B cell (primary cell): ENCODE measurements around the gene RGS19. TPM values are rescaled to one million over a fixed set of nuclear protein-coding genes. Genes with fewer than 3 reads are reported as not detected.

Experiments
- ATAC-seq: fragments of 200-7000 bp; cut with Tn5 transposase; one replicate; pipeline ENCODE4 v1.10.0; 2021; ENCODE audit warnings: low read depth, mild to moderate bottlenecking, moderate number of reproducible peaks, moderate library complexity
- CTCF ChIA-PET: fragments of 350-600 bp; sonication (Branson Sonifier 250); formaldehyde crosslinking; loops from one replicate; lab custom pipeline; 2021; ENCODE audit warnings: antibody characterized with exemption, inconsistent platforms; lab: Charles Lee
- POLR2A ChIA-PET: fragments of 350-600 bp; sonication (Branson Sonifier 250); formaldehyde crosslinking; loops from one replicate; lab custom pipeline; 2021; ENCODE audit warnings: antibody characterized with exemption; lab: Charles Lee
- DNase-seq: peaks from one replicate; pipeline ENCODE4 v3.0.0; 2013
- H2AFZ ChIP-seq: 2 replicates; pipeline ENCODE4 v1.6.1; 2012; ENCODE audit warnings: mild to moderate bottlenecking, low read depth, low read length; ENCODE audit not compliant: insufficient read depth, poor library complexity, severe bottlenecking
- H3K27ac ChIP-seq, 2 donors: 1 replicate in 1 of 2; 2 replicates in 1 of 2; pipeline ENCODE4 v1.5.1; 2012 to 2013; ENCODE audit warnings: low read length in 2 of 2, mild to moderate bottlenecking in 2 of 2, moderate library complexity in 1 of 2
- H3K27me3 ChIP-seq, 4 experiments: fragments of 200-600 bp in 1 of 4; sonication (generic) in 1 of 4; replicated peaks in 1 of 4; 1 replicate in 2 of 4; 2 replicates in 2 of 4; pipeline versions ENCODE4 v1.6.1 to v1.7.0; 2013 to 2016; ENCODE audit warnings: low read length in 3 of 4, mild to moderate bottlenecking in 2 of 4, mixed read lengths in 1 of 4, moderate library complexity in 1 of 4; ENCODE audit not compliant: insufficient read depth in 4 of 4, control insufficient read depth in 3 of 4; ENCODE audit errors: control extremely low read depth in 1 of 4
- H3K36me3 ChIP-seq, 2 experiments: replicated peaks in 1 of 2; 1 replicate in 1 of 2; 2 replicates in 1 of 2; pipeline versions ENCODE4 v1.6.1 to v1.7.1; 2013; ENCODE audit warnings: low read length in 1 of 2; ENCODE audit not compliant: insufficient read depth in 2 of 2, control insufficient read depth in 1 of 2; ENCODE audit errors: control extremely low read depth in 1 of 2, extremely low read depth in 1 of 2
- H3K4me1 ChIP-seq, 2 donors: fragments of 200-600 bp in 1 of 2; sonication (generic) in 1 of 2; 1 replicate in 1 of 2; 2 replicates in 1 of 2; pipeline versions ENCODE4 v1.5.1 to v1.6.1; 2013 to 2017; ENCODE audit warnings: low read length in 2 of 2; ENCODE audit not compliant: control insufficient read depth in 2 of 2, insufficient read depth in 2 of 2
- H3K4me2 ChIP-seq: replicated peaks from 2 replicates; pipeline ENCODE3; 2012; ENCODE audit warnings: mild to moderate bottlenecking, low read depth, low read length; ENCODE audit not compliant: poor library complexity, severe bottlenecking
- H3K4me3 ChIP-seq, 5 experiments: fragments of 200-600 bp in 1 of 5; sonication (generic) in 1 of 5; 1 replicate in 3 of 5; 2 replicates in 2 of 5; pipeline versions ENCODE4 v1.5.1 to v1.7.0; 2011 to 2016; ENCODE audit warnings: low read length in 4 of 5, mild to moderate bottlenecking in 4 of 5, low read depth in 2 of 5, control low read depth in 1 of 5, moderate library complexity in 1 of 5; ENCODE audit not compliant: insufficient read depth in 1 of 5; ENCODE audit errors: control extremely low read depth in 1 of 5, extremely low read depth in 1 of 5
- H3K79me2 ChIP-seq: fragments of 200-600 bp; sonication (generic); one replicate; pipeline ENCODE4 v1.6.0; 2016; ENCODE audit warnings: low read length; ENCODE audit not compliant: control insufficient read depth, insufficient read depth
- H3K9ac ChIP-seq: fragments of 200-600 bp; sonication (generic); 2 replicates; pipeline ENCODE4 v1.6.1; 2017; ENCODE audit warnings: mild to moderate bottlenecking, low read length, moderate library complexity
- H3K9me3 ChIP-seq, 3 donors: one replicate each; pipeline versions ENCODE4 v1.6.1 to v1.7.1; 2013; ENCODE audit warnings: low read length in 2 of 3; ENCODE audit not compliant: control insufficient read depth in 2 of 3, insufficient read depth in 1 of 3; ENCODE audit errors: control extremely low read depth in 1 of 3
- H4K20me1 ChIP-seq: 2 replicates; pipeline ENCODE4 v1.6.0; 2012; ENCODE audit warnings: mild to moderate bottlenecking, low read length; ENCODE audit not compliant: insufficient read depth, control insufficient read depth, poor library complexity, severe bottlenecking
- H3K27ac Mint-ChIP-seq: one replicate; pipeline ENCODE4 v1.8.0; 2021; ENCODE audit warnings: mixed read lengths
- H3K27me3 Mint-ChIP-seq: one replicate; pipeline ENCODE4 v1.8.0; 2021; ENCODE audit warnings: mixed read lengths
- H3K4me1 Mint-ChIP-seq: one replicate; pipeline ENCODE4 v1.8.0; 2021; ENCODE audit warnings: mixed read lengths
- H3K4me3 Mint-ChIP-seq: one replicate; pipeline ENCODE4 v1.8.0; 2021; ENCODE audit warnings: mixed read lengths
- H3K9me3 Mint-ChIP-seq: one replicate; pipeline ENCODE4 v1.8.0; 2022; ENCODE audit warnings: mixed read lengths; ENCODE audit not compliant: insufficient read depth
- CTCF ChIP-seq: fragments of 200-600 bp; IDR thresholded peaks from one replicate; pipeline ENCODE4 v1.8.0; 2022; ENCODE audit warnings: antibody characterized with exemption, mild to moderate bottlenecking
- EZH2 ChIP-seq: IDR thresholded peaks from 2 replicates; pipeline ENCODE4 v1.6.1; 2012; ENCODE audit warnings: borderline replicate concordance, low read depth, mild to moderate bottlenecking, moderate library complexity, low read length; ENCODE audit not compliant: insufficient read depth, poor library complexity, severe bottlenecking
- WGBS: methylation state at CpG from one replicate; pipeline ENCODE4 v1.1.5; 2013; ENCODE audit warnings: missing lambda C conversion rate; ENCODE audit not compliant: insufficient coverage; 5-methylcytosine and 5-hydroxymethylcytosine counted together
- intact Hi-C: fragments of 100-400 bp; cut with micrococcal nuclease; formaldehyde crosslinking; loops from one replicate; pipeline ENCODE4 v1.10.0; 2022
- polyA plus RNA-seq: library from polyadenylated mRNA; depleted of rRNA; stranded (reverse); fragments of >200 nt; gene quantifications from 2 replicates; pipeline ENCODE4 v1.2.3, GENCODE V29; 2012
- total RNA-seq, 2 donors: library from RNA; stranded (reverse); fragments of 120-200 nt in 1 of 2; gene quantifications; 1 replicate in 1 of 2; 2 replicates in 1 of 2; pipeline versions ENCODE4 v1.2.3 to v1.2.4, GENCODE V29; 2013 to 2022

RGS19 gene
- total and polyA plus RNA-seq, 2 donors (not counting 1 experiment from before 2014, with no cell fraction given): 69.4 to 203 TPM

DNA sequence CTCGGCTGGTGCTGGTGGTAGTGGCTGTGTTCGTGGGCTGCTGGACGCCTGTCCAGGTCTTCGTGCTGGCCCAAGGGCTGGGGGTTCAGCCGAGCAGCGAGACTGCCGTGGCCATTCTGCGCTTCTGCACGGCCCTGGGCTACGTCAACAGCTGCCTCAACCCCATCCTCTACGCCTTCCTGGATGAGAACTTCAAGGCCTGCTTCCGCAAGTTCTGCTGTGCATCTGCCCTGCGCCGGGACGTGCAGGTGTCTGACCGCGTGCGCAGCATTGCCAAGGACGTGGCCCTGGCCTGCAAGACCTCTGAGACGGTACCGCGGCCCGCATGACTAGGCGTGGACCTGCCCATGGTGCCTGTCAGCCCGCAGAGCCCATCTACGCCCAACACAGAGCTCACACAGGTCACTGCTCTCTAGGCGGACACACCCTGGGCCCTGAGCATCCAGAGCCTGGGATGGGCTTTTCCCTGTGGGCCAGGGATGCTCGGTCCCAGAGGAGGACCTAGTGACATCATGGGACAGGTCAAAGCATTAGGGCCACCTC lies 19.2 kb upstream of the RGS19 start:
- peaks cover 0 to 21% (median 5%) of the 10 kb centered on the region in 4 experiments for H3K27me3 ChIP-seq
- DNase-seq: no peak
- Mint-ChIP-seq H3K27ac (no peak overlapping the region), H3K27me3 (no peaks in the 10 kb centered on the region), H3K4me1 (peaks cover 45% of the 10 kb centered on the region), H3K4me3 (no peak overlapping the region), H3K9me3 (peaks cover 3% of the 10 kb centered on the region)
- 98% methylated on average over 28 of the region's 28 CpGs for WGBS
- H3K4me3 ChIP-seq: no peak overlapping the region
- CTCF ChIA-PET: interaction anchor here (1.5 to 5.8 kb wide), 4 partner anchors 14 to 59 kb away, joined by 5 to 76 read pairs (median 46); partner anchors contain the start of genes LKAAEAR1, OPRL1 and RGS19
- POLR2A ChIA-PET: interaction anchor here (1.2 to 2.4 kb wide), 3 partner anchors 12 to 22 kb away, joined by 3 to 24 read pairs (median 21); partner anchors contain the start of gene LKAAEAR1
- H3K4me2 ChIP-seq: no peak overlapping the region
- H4K20me1 ChIP-seq: no peaks in the 10 kb centered on the region
- no peak overlapping the region for H3K27ac ChIP-seq
- H3K9ac ChIP-seq: no peak overlapping the region
- H2AFZ ChIP-seq: no peak overlapping the region
- no peak for ATAC-seq
- TF ChIP-seq CTCF: no peak
- TF ChIP-seq EZH2: no peak
- peaks cover 0 to 4% (median 0%) of the 10 kb centered on the region in 3 donors for H3K9me3 ChIP-seq
- intact Hi-C loops: no loop called here
- H3K36me3 ChIP-seq: peaks cover 0 to 16% of the 10 kb centered on the region in 2 experiments
- H3K4me1 ChIP-seq: peaks cover 26 to 46% of the 10 kb centered on the region in 2 donors
- H3K79me2 ChIP-seq: peaks cover 5% of the 10 kb centered on the region

DNA sequence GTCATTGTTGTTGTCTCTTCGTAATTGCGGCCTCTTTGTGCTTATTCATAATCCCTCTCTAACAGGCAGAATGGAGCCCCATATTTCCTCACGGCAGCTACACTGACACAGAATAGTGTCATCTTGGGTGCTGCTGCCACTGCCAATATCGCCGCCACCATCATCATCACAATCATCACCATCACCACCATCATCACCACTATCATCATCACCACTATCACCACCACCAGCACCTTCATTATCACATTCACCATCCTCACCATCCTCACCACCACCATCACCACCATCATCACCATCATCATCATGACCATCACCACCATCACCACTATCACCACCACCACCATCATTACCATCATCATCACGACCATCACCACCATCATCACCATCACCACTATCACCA lies 17.2 kb upstream of the RGS19 start:
- Histone ChIP-seq H3K4me2 (no peak overlapping the region), H3K27me3 (peaks cover 0 to 6% (median 4%) of the 10 kb centered on the region in 4 experiments), H3K4me1 (peaks cover 22 to 41% of the 10 kb centered on the region in 2 donors), H3K36me3 (peaks cover 0 to 16% of the 10 kb centered on the region in 2 experiments), H2AFZ (no peak overlapping the region), H3K9ac (no peak overlapping the region), H3K9me3 (peaks cover 0 to 4% (median 0%) of the 10 kb centered on the region in 3 donors), H3K79me2 (peaks cover 4% of the 10 kb centered on the region), H3K4me3 (no peak overlapping the region), H3K27ac (no peak overlapping the region), H4K20me1 (no peaks in the 10 kb centered on the region)
- DNase-seq (no peak), ATAC-seq (no peak)
- H3K27me3 Mint-ChIP-seq: no peaks in the 10 kb centered on the region
- peaks cover 47% of the 10 kb centered on the region for H3K4me1 Mint-ChIP-seq
- no peak overlapping the region for H3K27ac Mint-ChIP-seq
- intact Hi-C loops: no loop called here
- WGBS: 82% methylated on average over 6 of the region's 6 CpGs
- no peak overlapping the region for H3K4me3 Mint-ChIP-seq
- peaks cover 3% of the 10 kb centered on the region for H3K9me3 Mint-ChIP-seq
- TF ChIP-seq EZH2 (no peak), CTCF (no peak)
- POLR2A ChIA-PET: no interaction called here
- CTCF ChIA-PET: interaction anchor here (1.0 to 1.2 kb wide), 2 partner anchors 13 to 24 kb away, joined by 3 to 5 read pairs; partner anchors contain the start of gene LKAAEAR1
